ENCODE data around the gene CTH. TPM values are rescaled to one million over a fixed set of nuclear protein-coding genes. Genes with fewer than 3 reads are reported as not detected.
"Not testable (repeated sequence)": the region's sequence is repeated elsewhere in the genome, so short reads cannot be mapped to it uniquely, and the experiment has no call there.

The CTH gene
- total RNA-seq, 1 experiment from 2014 or later: 15.9 TPM

DNA sequence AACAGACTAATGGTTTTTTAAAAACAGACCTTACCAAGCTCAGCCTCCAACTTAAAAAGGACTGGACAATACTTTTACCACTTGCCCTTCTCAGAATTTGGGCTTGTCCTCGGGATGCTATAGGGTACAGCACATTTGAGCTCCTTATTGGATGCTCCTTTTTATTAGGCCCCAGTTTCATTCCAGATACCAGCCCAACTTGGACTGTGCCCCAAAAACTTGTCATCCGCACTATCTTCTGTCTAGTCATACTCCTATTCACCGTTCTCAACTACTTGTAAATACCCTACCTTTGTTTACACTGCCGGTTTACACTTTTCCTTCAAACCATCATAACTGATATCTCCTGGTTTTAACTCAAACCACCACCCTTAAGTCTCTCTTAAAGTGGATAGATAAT, 38.6 kb upstream of the CTH start:
- peaks cover 8% of the 10 kb centered on the region for H3K4me1 Mint-ChIP-seq (ENCODE audit: low read depth, unreplicated experiment)
- intact Hi-C loops (cut with micrococcal nuclease; ENCODE audit: unreplicated experiment): no loop called here
- no peaks in the 10 kb centered on the region for H3K36me3 Mint-ChIP-seq (ENCODE audit: insufficient read depth, unreplicated experiment)
- BruUV-seq (replicated peaks): no TSS peak
- no peak for DNase-seq
- TF ChIP-seq, protein P1, sequence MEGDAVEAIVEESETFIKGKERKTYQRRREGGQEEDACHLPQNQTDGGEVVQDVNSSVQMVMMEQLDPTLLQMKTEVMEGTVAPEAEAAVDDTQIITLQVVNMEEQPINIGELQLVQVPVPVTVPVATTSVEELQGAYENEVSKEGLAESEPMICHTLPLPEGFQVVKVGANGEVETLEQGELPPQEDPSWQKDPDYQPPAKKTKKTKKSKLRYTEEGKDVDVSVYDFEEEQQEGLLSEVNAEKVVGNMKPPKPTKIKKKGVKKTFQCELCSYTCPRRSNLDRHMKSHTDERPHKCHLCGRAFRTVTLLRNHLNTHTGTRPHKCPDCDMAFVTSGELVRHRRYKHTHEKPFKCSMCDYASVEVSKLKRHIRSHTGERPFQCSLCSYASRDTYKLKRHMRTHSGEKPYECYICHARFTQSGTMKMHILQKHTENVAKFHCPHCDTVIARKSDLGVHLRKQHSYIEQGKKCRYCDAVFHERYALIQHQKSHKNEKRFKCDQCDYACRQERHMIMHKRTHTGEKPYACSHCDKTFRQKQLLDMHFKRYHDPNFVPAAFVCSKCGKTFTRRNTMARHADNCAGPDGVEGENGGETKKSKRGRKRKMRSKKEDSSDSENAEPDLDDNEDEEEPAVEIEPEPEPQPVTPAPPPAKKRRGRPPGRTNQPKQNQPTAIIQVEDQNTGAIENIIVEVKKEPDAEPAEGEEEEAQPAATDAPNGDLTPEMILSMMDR (IDR thresholded peaks at IDR 0.05; ENCODE audit: unreplicated experiment): no peak
- H3K27ac Mint-ChIP-seq (ENCODE audit: unreplicated experiment): no peak overlapping the region
- CTCF ChIA-PET: no interaction called here
- no peaks in the 10 kb centered on the region for H3K27me3 Mint-ChIP-seq (ENCODE audit: unreplicated experiment)
- H3K4me3 Mint-ChIP-seq (ENCODE audit: low read depth, unreplicated experiment): no peak overlapping the region
- no peaks in the 10 kb centered on the region for H3K9me3 Mint-ChIP-seq (ENCODE audit: low read depth, unreplicated experiment)

DNA sequence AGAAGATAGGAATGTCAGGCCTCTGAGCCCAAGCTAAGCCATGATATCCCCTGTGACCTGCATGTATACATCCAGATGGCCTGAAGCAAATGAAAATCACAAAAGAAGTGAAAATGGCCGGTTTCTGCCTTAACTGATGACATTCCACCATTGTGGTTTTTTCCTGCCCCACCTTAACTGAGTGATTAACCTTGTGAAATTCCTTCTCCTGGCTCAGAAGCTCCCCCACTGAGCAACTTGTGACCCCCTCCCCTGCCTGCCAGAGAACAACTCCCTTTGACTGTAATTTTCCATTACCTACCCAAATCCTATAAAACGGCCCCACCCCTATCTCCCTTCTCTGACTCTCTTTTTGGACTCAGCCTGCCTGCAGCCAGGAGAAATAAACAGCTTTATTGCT, 37.5 kb upstream of the CTH start:
- BruUV-seq (replicated peaks); H3K36me3 Mint-ChIP-seq (ENCODE audit: insufficient read depth, unreplicated experiment); intact Hi-C loops (cut with micrococcal nuclease; ENCODE audit: unreplicated experiment); CTCF ChIA-PET; H3K4me1 Mint-ChIP-seq (ENCODE audit: low read depth, unreplicated experiment); H3K27ac Mint-ChIP-seq (ENCODE audit: unreplicated experiment); DNase-seq; H3K27me3 Mint-ChIP-seq (ENCODE audit: unreplicated experiment); H3K9me3 Mint-ChIP-seq (ENCODE audit: low read depth, unreplicated experiment); H3K4me3 Mint-ChIP-seq (ENCODE audit: low read depth, unreplicated experiment): not testable (repeated sequence)

DNA sequence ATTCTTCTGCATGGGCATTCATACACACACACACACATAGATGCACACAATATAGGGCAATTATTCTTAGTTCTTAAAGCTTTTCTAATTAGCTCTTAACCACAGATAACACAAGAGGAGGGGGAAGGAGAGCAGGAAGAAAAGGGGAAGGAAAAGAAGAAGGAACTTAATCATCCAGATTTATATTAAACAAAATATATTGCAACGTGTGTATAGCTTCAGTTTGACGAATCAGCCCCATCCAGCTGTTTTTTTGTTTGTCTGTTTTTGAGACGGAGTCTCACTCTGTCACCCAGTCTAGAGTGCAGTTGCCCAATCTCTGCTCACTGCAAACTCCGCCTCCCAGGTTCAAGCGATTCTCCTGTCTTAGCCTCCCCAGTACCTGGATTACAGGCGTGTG, 34.9 kb upstream of the CTH start:
- no peak overlapping the region for H3K27ac Mint-ChIP-seq (ENCODE audit: unreplicated experiment)
- TF ChIP-seq, protein P1 (IDR thresholded peaks at IDR 0.05; ENCODE audit: unreplicated experiment): no peak
- CTCF ChIA-PET: interaction anchor here (0.7 kb wide), 1 partner anchor 12 kb away, joined by 3 read pairs; no protein-coding TSS in a partner anchor
- no peak overlapping the region for H3K4me3 Mint-ChIP-seq (ENCODE audit: low read depth, unreplicated experiment)
- H3K9me3 Mint-ChIP-seq (ENCODE audit: low read depth, unreplicated experiment): no peaks in the 10 kb centered on the region
- peaks cover 8% of the 10 kb centered on the region for H3K4me1 Mint-ChIP-seq (ENCODE audit: low read depth, unreplicated experiment)
- intact Hi-C loops (cut with micrococcal nuclease; ENCODE audit: unreplicated experiment): no loop called here
- no peaks in the 10 kb centered on the region for H3K27me3 Mint-ChIP-seq (ENCODE audit: unreplicated experiment)
- no peak for DNase-seq
- H3K36me3 Mint-ChIP-seq (ENCODE audit: insufficient read depth, unreplicated experiment): no peaks in the 10 kb centered on the region
- no TSS peak for BruUV-seq (replicated peaks)

DNA sequence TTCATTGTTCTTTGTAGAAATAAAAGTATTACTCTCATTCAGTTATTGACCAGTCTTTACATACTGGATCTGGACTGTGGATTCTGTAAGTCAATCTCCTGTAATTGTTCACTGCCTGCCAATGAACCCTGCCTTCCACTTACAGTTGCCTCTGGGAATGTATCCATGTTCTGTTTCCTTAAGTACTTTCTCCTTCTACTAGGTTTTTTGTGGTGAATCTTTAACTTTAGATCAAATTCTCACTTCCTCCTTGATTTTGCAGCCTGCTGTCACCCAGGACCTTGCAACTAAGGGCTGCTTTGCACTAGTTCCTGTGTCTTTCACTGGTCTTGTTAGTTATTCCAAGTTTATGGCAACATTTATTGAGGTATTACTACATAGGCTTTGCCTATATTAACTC, 28.4 kb upstream of the CTH start:
- BruUV-seq (replicated peaks): no TSS peak
- Mint-ChIP-seq H3K27me3 (ENCODE audit: unreplicated experiment) (no peaks in the 10 kb centered on the region), H3K9me3 (ENCODE audit: low read depth, unreplicated experiment) (no peaks in the 10 kb centered on the region), H3K36me3 (ENCODE audit: insufficient read depth, unreplicated experiment) (no peaks in the 10 kb centered on the region), H3K4me1 (ENCODE audit: low read depth, unreplicated experiment) (peaks cover 10% of the 10 kb centered on the region), H3K4me3 (ENCODE audit: low read depth, unreplicated experiment) (no peak overlapping the region), H3K27ac (ENCODE audit: unreplicated experiment) (no peak overlapping the region)
- CTCF ChIA-PET: no interaction called here
- no peak for DNase-seq
- intact Hi-C loops (cut with micrococcal nuclease; ENCODE audit: unreplicated experiment): no loop called here
- TF ChIP-seq, protein P1 (IDR thresholded peaks at IDR 0.05; ENCODE audit: unreplicated experiment): no peak

DNA sequence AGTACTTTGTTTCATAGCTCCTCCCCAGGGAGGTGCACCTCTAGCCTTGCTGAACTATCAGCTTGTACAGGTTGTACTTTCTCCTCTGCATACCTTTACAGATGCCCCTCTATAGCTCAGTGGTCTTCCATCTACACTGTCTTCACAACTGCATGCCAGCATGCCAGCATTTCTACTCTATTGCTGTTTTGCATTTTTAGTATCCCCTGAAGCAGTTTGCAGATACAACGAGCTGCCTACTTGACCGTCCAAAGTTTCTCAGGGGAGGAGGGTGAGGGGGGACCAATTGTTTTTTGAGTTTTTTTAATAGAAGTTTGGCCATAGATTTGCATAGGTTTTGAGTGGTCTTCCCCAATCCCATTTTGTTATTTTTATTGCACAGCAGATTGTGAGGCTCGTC, 27.6 kb upstream of the CTH start:
- Mint-ChIP-seq H3K4me3 (ENCODE audit: low read depth, unreplicated experiment) (no peak overlapping the region), H3K9me3 (ENCODE audit: low read depth, unreplicated experiment) (no peaks in the 10 kb centered on the region), H3K27ac (ENCODE audit: unreplicated experiment) (no peak overlapping the region), H3K27me3 (ENCODE audit: unreplicated experiment) (no peaks in the 10 kb centered on the region), H3K4me1 (ENCODE audit: low read depth, unreplicated experiment) (peaks cover 10% of the 10 kb centered on the region), H3K36me3 (ENCODE audit: insufficient read depth, unreplicated experiment) (no peaks in the 10 kb centered on the region)
- no peak for DNase-seq
- TF ChIP-seq, protein P1 (IDR thresholded peaks at IDR 0.05; ENCODE audit: unreplicated experiment): no peak
- CTCF ChIA-PET: no interaction called here
- no TSS peak for BruUV-seq (replicated peaks)
- intact Hi-C loops (cut with micrococcal nuclease; ENCODE audit: unreplicated experiment): no loop called here

All from Calu3 (cell line).